GM12875 (cell line): ENCODE measurements around the gene FBXO40.
"Not testable (repeated sequence)": the region's sequence is repeated elsewhere in the genome, so short reads cannot be mapped to it uniquely, and the experiment has no call there.

Experiments used
- H3K4me3 ChIP-seq: one replicate; pipeline ENCODE4 v1.5.1; 2011; ENCODE audit warnings: low read depth, low read length, control low read depth
- CTCF ChIP-seq: IDR thresholded peaks from 2 replicates; pipeline ENCODE4 v1.5.1; 2011; ENCODE audit warnings: low read depth, mild to moderate bottlenecking, control low read depth, inconsistent platforms, low read length, moderate library complexity, borderline replicate concordance; ENCODE audit not compliant: insufficient read depth

The FBXO40 gene

GRCh38 chr3:121595765-121596406 lies 2.7 kb downstream of the FBXO40 start:
- no peak overlapping the region for H3K4me3 ChIP-seq
- TF ChIP-seq CTCF: no peak

- H3K4me3 ChIP-seq: no peak overlapping the region
- no peak for TF ChIP-seq CTCF
Observed at GRCh38 chr3:121598564-121598963, 5.4 kb downstream of the FBXO40 start.

GRCh38 chr3:121599900-121600299 lies 6.7 kb downstream of the FBXO40 start:
- H3K4me3 ChIP-seq: not testable (repeated sequence)

GRCh38 chr3:121601212-121601812 lies 8.1 kb downstream of the FBXO40 start:
- no peak overlapping the region for H3K4me3 ChIP-seq
- no peak for TF ChIP-seq CTCF

- H3K4me3 ChIP-seq: no peak overlapping the region
- no peak for TF ChIP-seq CTCF
Observed at GRCh38 chr3:121604759-121605158, 11.6 kb downstream of the FBXO40 start.

- H3K4me3 ChIP-seq: no peak overlapping the region
- TF ChIP-seq CTCF: no peak
Observed at GRCh38 chr3:121606106-121606505, 12.9 kb downstream of the FBXO40 start.

GRCh38 chr3:121619691-121620090 lies 26.5 kb downstream of the FBXO40 start:
- TF ChIP-seq CTCF: no peak

GRCh38 chr3:121621491-121621890 lies 28.3 kb downstream of the FBXO40 start:
- TF ChIP-seq CTCF: no peak
- H3K4me3 ChIP-seq: no peak overlapping the region

More at GRCh38 chr3:121619691-121620090, 26.5 kb downstream of the FBXO40 start:
- H3K4me3 ChIP-seq: no peak overlapping the region
